SK-N-MC (cell line): ENCODE data around the gene MEF2D.

Experiments used
- EZH2 ChIP-seq: fragments of 200-600 bp; sonication (generic); IDR thresholded peaks from one replicate; pipeline ENCODE4 v1.6.1; 2017; ENCODE audit warnings: antibody characterized with exemption
- POLR2AphosphoS5 ChIP-seq: IDR thresholded peaks from 2 replicates; pipeline ENCODE4 v1.6.1; 2012; ENCODE audit warnings: mild to moderate bottlenecking, low read depth, low read length, borderline replicate concordance

GRCh38 chr1:156511644-156512043, 11.1 kb upstream of the MEF2D start:
- TF ChIP-seq EZH2 (no peak), POLR2AphosphoS5 (no peak)
